LNCaP clone FGC (cell line): ENCODE measurements around the gene HSF5.

ENCODE experiments used
- DNase-seq: peaks from one replicate; pipeline ENCODE4 v3.0.0-alpha.2; 2011; ENCODE audit warnings: low read depth
- H3K4me3 ChIP-seq: 2 replicates; pipeline ENCODE4 v1.5.1; 2011; ENCODE audit warnings: mild to moderate bottlenecking, low read depth, low read length, control low read depth
- CTCF ChIP-seq: IDR thresholded peaks from 2 replicates; pipeline ENCODE4 v1.5.1; 2012; ENCODE audit warnings: mild to moderate bottlenecking; ENCODE audit not compliant: control insufficient read depth, insufficient read depth; ENCODE audit errors: extremely low read depth

The HSF5 gene

DNA sequence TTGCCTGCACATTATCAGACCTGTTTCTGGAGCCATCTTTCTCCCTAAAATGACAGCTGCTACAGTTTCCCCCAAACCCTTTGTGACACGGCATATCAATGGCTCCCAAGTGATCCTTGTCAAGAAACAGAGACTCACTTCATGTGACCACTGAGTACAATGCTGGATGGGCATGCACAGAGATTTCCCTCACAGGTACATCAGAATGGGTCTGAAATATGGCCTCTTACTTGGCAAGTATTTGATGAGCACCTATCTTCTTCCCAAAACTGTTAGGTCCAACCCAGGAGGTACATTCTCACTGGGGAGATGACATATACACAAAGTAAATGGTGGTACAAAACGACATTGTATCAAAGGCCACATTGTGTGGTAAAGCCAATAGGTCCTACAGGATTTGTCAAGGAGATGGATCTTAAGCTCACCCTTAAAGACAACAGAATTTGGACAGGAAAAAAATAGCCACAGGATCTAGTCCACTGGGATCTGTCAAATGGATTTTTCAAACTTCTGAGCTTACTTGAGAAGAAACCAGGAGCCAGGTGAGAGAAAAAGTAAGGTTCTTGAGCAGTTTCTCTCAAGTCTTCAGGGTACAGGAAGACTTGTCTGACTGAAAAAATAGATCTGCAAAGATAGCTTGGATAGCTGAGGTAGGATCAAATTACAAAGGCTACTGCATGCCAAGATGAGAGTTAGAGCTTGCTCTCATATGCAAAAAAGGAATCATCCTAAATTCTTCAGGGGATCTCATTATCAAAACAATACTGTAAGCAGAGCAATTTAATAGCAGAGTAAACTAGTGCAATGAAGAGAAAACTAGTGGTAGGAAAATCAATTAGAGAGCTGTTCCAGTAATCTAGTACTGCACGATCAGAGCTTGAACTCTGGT, 99.7 kb downstream of the HSF5 start:
- peak overlapping the region; percentile 13; the same call in 1 of the 2 replicates for H3K4me3 ChIP-seq
- TF ChIP-seq CTCF: no peak
- DNase-seq: peak; percentile 72

DNA sequence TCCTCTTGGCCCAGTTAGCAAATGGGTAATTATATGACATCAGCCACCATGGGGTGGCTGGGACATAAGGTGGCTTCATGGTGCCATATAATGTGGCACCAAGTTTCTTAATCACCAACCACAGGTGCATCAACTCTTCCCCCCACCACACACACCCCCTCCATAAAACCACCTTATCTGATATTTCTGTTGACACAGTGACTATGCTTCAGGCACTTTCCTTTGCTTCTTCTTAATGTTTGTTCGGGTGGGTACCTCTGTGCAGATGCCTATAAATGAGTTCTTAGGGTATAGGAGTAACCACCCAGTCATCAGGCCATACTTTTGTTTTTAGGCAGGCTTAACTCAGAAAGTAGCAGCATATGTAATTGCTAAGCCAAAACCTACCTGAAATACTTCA, 100.4 kb downstream of the HSF5 start:
- no peak for TF ChIP-seq CTCF

DNA sequence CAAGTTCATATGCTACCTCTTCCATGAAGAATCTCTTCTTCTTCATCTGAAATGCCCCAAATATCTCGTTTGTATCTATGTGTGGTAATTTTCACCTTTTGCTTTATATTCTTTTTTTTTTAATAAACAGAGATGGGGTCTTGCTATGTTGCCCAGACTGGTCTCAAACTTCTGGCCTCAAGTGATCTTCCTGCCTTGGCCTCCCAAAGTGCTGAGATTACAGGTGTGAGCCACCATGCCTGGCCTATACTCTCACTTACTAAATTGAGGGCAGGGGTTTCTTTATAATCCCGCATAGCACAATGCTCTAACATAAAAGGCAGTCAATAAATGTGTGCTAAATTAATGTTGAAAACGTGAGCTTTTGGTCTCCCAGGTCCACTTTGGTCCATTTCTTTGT, 101.5 kb downstream of the HSF5 start:
- H3K4me3 ChIP-seq: no peak overlapping the region
- DNase-seq: no peak
- TF ChIP-seq CTCF: no peak

More for the DNA sequence above, 100.4 kb downstream of the HSF5 start:
- H3K4me3 ChIP-seq: no peak overlapping the region
- peak; percentile 85 for DNase-seq

- DNase-seq: no peak
- H3K4me3 ChIP-seq: no peak overlapping the region
- TF ChIP-seq CTCF: no peak
Measured at GRCh38 chr17:58385359-58385899, 102.8 kb downstream of the HSF5 start.

DNA sequence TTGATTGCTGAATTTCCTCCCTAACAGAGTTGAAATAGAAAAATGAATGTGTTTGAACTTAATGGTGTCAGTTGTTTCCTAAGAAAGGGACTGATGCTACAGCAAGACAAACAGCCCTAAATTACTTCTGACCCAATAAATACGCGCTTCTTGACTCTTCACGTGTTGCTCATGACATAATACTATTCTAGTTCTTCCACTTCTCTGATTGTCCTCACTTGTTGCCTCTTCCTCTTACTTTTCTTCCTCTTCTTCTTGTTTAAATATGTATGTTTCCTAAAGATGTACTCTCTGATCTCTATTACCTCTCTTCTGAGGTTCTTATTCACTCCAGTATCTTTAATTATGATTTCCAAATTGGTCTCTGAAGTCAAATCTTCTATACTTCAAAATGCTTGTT, 103.3 kb downstream of the HSF5 start:
- H3K4me3 ChIP-seq: no peak overlapping the region
- TF ChIP-seq CTCF: no peak

DNA sequence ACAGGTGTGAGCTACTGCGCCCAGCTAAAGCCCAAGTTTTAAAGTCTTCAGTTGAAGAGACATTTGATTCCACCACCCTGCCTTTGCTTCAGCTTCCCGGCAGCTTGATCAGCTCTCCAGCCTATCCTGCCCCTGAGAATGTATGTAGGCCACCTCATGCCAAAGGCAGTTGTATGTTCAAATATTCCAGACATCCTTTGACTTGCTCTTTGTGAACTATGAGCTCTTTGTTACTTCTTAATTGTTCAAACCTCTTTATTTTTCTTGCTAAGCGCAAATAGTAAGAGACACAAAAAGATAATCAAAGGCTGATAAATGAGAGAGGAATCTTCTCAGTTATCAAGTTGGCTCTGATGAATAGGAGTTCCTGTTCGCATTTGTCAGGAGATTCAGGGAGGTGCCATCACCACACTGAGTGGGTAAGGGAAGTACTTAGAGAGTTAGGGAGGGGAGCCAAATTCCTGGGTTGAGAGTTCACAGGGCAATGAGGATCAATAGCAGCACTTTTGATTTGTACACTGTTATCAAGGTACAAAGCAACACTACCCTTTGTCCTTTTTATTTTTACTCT, 104.2 kb downstream of the HSF5 start:
- no peak for DNase-seq

More for the DNA sequence above, 103.3 kb downstream of the HSF5 start:
- no peak for DNase-seq

More for the DNA sequence above, 104.2 kb downstream of the HSF5 start:
- TF ChIP-seq CTCF: no peak
- H3K4me3 ChIP-seq: no peak overlapping the region
